H1 (cell line): Measurements from ENCODE around the gene NOP9. TPM values are rescaled to one million over a fixed set of nuclear protein-coding genes. Genes with fewer than 3 reads are reported as not detected.

Experiments
- TAF1 ChIP-seq: IDR thresholded peaks from 2 replicates; pipeline ENCODE4 v1.6.1; 2011; ENCODE audit warnings: mild to moderate bottlenecking, low read depth, low read length
- polyA plus RNA-seq, 7 experiments: library from polyadenylated mRNA; depleted of rRNA in 3 of 7; stranded (reverse) in 5 of 7; unstranded in 2 of 7; fragments of >200 nt in 5 of 7; fragments of 200-250 nt in 2 of 7; gene quantifications; 1 replicate in 5 of 7; 2 replicates in 1 of 7; 4 replicates in 1 of 7; pipeline versions ENCODE4 v1.2.1 to v1.2.3, GENCODE V29; 2011 to 2013; ENCODE audit warnings: missing spikeins in 2 of 7, mixed read lengths in 2 of 7
- total RNA-seq: library from RNA; stranded (reverse); fragmentation: NEBNext Ultra II Directional; extraction: Animal tissue kit (Norgen Biotek cat#: 25700); gene quantifications from 2 replicates; pipeline ENCODE4 v1.2.1, GENCODE V29; 2021
- TF ChIP-seq, protein P1 (sequence below): fragments of 300-600 bp; sonication (generic); IDR thresholded peaks from 2 replicates; pipeline ENCODE4 v1.7.1; 2012; ENCODE audit warnings: low read length, moderate library complexity, mild to moderate bottlenecking, inconsistent platforms; ENCODE audit not compliant: insufficient replicate concordance

Gene NOP9
- total and polyA plus RNA-seq, 2 of the 8 experiments (the other 6 are each of a cell fraction or from before 2014, with no cell fraction given), result 17.8 to 34.8 TPM

DNA sequence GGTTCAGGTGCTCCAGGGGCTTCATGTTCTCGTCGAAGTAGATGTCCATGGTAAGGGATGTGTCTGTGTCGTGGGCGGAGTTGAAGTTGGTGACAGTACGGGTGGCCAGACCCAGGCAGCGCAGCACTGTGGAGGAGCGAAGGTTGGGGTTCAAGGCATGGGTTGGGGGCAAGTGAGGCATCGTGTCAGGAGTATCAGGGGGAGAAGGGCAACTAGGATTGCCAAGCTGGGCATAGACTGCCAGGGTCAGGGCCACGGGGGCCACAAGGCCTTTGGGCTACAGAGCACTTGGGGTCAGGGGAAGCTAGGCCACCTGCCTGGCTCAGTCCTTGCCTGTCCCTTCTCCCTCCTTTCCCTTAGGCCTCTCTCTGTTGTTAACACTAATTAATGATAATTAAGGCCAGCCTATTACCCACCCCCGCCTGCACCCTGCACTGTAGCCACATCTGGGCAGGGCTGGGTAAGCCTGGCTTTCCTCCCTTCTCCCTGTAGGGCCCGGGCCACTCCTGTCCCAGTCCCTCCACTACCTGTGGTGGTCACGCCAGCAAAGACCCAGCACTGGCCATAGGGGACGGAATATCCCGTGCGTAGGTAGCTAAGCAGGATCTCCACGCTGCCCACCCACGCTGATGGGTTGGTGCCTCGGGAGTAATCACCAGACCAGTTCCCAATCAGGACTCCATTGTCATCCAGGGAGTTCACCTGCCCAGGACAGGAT is 40.9 kb upstream of the NOP9 start (continued):
- TF ChIP-seq, protein P1, sequence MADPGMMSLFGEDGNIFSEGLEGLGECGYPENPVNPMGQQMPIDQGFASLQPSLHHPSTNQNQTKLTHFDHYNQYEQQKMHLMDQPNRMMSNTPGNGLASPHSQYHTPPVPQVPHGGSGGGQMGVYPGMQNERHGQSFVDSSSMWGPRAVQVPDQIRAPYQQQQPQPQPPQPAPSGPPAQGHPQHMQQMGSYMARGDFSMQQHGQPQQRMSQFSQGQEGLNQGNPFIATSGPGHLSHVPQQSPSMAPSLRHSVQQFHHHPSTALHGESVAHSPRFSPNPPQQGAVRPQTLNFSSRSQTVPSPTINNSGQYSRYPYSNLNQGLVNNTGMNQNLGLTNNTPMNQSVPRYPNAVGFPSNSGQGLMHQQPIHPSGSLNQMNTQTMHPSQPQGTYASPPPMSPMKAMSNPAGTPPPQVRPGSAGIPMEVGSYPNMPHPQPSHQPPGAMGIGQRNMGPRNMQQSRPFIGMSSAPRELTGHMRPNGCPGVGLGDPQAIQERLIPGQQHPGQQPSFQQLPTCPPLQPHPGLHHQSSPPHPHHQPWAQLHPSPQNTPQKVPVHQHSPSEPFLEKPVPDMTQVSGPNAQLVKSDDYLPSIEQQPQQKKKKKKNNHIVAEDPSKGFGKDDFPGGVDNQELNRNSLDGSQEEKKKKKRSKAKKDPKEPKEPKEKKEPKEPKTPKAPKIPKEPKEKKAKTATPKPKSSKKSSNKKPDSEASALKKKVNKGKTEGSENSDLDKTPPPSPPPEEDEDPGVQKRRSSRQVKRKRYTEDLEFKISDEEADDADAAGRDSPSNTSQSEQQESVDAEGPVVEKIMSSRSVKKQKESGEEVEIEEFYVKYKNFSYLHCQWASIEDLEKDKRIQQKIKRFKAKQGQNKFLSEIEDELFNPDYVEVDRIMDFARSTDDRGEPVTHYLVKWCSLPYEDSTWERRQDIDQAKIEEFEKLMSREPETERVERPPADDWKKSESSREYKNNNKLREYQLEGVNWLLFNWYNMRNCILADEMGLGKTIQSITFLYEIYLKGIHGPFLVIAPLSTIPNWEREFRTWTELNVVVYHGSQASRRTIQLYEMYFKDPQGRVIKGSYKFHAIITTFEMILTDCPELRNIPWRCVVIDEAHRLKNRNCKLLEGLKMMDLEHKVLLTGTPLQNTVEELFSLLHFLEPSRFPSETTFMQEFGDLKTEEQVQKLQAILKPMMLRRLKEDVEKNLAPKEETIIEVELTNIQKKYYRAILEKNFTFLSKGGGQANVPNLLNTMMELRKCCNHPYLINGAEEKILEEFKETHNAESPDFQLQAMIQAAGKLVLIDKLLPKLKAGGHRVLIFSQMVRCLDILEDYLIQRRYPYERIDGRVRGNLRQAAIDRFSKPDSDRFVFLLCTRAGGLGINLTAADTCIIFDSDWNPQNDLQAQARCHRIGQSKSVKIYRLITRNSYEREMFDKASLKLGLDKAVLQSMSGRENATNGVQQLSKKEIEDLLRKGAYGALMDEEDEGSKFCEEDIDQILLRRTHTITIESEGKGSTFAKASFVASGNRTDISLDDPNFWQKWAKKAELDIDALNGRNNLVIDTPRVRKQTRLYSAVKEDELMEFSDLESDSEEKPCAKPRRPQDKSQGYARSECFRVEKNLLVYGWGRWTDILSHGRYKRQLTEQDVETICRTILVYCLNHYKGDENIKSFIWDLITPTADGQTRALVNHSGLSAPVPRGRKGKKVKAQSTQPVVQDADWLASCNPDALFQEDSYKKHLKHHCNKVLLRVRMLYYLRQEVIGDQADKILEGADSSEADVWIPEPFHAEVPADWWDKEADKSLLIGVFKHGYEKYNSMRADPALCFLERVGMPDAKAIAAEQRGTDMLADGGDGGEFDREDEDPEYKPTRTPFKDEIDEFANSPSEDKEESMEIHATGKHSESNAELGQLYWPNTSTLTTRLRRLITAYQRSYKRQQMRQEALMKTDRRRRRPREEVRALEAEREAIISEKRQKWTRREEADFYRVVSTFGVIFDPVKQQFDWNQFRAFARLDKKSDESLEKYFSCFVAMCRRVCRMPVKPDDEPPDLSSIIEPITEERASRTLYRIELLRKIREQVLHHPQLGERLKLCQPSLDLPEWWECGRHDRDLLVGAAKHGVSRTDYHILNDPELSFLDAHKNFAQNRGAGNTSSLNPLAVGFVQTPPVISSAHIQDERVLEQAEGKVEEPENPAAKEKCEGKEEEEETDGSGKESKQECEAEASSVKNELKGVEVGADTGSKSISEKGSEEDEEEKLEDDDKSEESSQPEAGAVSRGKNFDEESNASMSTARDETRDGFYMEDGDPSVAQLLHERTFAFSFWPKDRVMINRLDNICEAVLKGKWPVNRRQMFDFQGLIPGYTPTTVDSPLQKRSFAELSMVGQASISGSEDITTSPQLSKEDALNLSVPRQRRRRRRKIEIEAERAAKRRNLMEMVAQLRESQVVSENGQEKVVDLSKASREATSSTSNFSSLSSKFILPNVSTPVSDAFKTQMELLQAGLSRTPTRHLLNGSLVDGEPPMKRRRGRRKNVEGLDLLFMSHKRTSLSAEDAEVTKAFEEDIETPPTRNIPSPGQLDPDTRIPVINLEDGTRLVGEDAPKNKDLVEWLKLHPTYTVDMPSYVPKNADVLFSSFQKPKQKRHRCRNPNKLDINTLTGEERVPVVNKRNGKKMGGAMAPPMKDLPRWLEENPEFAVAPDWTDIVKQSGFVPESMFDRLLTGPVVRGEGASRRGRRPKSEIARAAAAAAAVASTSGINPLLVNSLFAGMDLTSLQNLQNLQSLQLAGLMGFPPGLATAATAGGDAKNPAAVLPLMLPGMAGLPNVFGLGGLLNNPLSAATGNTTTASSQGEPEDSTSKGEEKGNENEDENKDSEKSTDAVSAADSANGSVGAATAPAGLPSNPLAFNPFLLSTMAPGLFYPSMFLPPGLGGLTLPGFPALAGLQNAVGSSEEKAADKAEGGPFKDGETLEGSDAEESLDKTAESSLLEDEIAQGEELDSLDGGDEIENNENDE, result no peak
- TF ChIP-seq TAF1, result no peak
